ENCODE data around the gene SRSF8.

The SRSF8 gene

DNA sequence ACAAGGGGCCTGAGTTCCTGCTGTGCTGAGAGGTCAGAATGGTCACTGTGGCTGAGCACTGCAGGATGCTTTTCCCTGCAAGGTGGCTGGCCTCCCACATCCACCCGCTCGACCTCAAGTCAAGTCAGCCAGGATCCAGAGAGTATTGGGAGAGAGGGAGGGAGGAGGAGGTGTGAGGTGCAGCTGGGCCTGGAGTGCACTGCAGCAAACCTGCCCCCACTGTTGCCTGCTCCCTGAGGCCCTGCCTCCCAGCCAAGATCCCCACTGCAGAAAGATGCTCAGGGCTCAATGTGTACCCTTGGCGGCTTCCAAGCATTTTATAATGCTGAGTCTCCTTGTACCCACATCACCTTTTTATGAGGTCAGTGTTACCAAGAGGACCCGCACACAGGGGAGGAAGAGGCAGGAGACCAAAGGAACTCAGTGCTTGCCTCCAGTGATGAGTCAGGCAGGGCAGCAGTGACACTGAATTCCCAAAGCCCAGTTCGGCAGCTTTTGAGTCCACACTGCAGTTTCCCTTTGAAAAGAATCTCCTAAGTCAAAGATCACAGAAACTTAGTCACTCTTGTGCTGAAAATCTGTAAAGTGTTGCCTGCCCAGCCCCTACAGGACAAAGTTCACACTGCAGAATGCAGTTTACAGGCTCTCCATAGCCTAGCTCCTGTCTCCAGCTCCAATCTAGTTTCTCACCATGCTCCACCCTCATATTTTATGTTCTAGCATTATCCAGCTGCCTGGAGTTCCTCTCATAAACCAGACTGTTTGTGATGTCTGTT lies 26.0 kb downstream of the SRSF8 start:
- no peak overlapping the region for H3K4me3 ChIP-seq (ENCODE audit: low read depth, low read length)
- DNase-seq (ENCODE audit: low read depth): peak; percentile 32

DNA sequence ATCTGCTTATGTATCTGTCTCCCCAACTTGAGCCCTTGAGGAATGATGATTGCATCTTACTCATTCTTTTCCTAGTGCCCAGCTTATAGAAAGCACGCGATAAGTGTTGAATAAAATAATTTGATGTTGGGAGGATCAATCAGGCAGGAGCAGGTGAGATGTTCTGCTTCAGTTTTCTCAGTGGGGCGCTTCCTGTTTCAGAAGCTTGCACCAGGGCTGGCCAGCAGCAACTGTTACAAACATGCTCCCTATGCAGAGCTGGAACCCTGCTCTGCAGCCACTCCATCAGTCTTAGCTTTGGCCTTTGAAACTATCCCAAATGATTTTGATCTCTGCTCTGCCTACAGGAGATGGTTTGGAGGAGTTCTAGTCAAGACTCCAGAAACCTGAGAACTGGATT lies 26.8 kb downstream of the SRSF8 start:
- TF ChIP-seq, protein P1, sequence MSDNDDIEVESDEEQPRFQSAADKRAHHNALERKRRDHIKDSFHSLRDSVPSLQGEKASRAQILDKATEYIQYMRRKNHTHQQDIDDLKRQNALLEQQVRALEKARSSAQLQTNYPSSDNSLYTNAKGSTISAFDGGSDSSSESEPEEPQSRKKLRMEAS (IDR thresholded peaks at IDR 0.05; ENCODE audit: low read depth, low read length): no peak
- TF ChIP-seq, protein P2, sequence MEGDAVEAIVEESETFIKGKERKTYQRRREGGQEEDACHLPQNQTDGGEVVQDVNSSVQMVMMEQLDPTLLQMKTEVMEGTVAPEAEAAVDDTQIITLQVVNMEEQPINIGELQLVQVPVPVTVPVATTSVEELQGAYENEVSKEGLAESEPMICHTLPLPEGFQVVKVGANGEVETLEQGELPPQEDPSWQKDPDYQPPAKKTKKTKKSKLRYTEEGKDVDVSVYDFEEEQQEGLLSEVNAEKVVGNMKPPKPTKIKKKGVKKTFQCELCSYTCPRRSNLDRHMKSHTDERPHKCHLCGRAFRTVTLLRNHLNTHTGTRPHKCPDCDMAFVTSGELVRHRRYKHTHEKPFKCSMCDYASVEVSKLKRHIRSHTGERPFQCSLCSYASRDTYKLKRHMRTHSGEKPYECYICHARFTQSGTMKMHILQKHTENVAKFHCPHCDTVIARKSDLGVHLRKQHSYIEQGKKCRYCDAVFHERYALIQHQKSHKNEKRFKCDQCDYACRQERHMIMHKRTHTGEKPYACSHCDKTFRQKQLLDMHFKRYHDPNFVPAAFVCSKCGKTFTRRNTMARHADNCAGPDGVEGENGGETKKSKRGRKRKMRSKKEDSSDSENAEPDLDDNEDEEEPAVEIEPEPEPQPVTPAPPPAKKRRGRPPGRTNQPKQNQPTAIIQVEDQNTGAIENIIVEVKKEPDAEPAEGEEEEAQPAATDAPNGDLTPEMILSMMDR (IDR thresholded peaks at IDR 0.05; ENCODE audit: low read depth, low read length): no peak
- TF ChIP-seq MYC (IDR thresholded peaks at IDR 0.05; ENCODE audit: low read depth, low read length): no peak
- H3K4me3 ChIP-seq (ENCODE audit: low read depth, low read length): no peak overlapping the region
- DNase-seq (ENCODE audit: low read depth): no peak

More for the DNA sequence above, 26.0 kb downstream of the SRSF8 start:
- TF ChIP-seq, protein P2 (IDR thresholded peaks at IDR 0.05; ENCODE audit: low read depth, low read length): peak; percentile 62
- no peak for TF ChIP-seq POLR2A (IDR thresholded peaks at IDR 0.05; ENCODE audit: extremely low read depth, insufficient read length)

DNA sequence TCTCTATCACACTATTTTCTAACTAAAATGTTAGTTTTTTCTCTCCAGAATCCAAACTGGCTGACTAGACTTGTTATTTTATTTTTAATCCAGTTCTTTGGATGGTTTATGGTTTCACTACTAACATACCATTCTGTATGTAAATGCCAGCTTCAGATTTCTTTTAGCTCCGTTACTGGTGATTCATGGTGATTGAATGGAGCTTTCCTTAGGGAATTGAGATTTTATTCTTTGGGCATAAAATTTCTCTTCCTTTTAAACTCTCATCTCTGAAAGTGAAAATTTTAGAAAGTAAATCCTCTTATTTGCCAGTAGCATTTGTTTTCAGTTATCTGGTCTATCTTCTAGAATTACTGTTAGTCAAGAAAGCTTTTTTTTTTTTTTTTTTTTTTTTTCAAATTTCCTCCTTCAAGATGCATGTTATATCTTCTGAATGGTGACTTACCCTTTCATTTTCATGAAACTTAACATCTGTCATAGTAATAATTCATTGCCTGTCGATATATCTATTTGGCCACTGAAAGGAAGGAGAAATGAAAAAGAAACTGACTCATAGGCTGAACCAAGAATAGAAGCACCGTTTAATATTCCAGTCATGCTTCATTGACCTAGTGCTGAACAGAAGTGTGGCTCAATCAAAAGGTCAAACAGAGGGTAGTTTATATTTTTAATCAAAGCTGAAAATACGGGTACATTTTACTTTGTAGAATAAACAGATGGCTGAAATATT lies 29.3 kb downstream of the SRSF8 start:
- H3K4me3 ChIP-seq (ENCODE audit: low read depth, low read length): no peak overlapping the region
- peak; percentile 38 for DNase-seq (ENCODE audit: low read depth)
- TF ChIP-seq, protein P1 (IDR thresholded peaks at IDR 0.05; ENCODE audit: low read depth, low read length): no peak
- no peak for TF ChIP-seq MYC (IDR thresholded peaks at IDR 0.05; ENCODE audit: low read depth, low read length)
- TF ChIP-seq, protein P2 (IDR thresholded peaks at IDR 0.05; ENCODE audit: low read depth, low read length): no peak
- no peak for TF ChIP-seq POLR2A (IDR thresholded peaks at IDR 0.05; ENCODE audit: extremely low read depth, insufficient read length)

DNA sequence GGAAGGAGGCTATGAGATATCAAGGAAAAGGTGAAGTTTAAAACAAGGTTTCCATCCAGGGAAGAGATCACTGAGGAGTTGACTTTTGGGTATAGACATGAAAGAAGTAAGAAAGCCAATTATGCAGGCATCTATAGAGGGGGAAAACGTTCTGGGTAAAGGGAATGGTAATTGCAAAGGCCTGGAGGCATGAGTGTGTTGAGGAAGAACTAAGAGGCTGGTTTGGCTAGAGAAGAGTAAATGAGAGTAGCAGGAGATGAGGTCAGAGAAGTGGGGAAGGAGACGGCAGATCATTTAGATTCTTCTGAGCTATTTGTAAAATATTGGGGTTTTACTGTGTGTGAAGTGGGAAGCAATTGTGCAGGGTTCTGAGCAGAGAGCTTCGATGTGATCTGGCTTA lies 30.5 kb downstream of the SRSF8 start:
- TF ChIP-seq MYC (IDR thresholded peaks at IDR 0.05; ENCODE audit: low read depth, low read length) (no peak), POLR2A (IDR thresholded peaks at IDR 0.05; ENCODE audit: extremely low read depth, insufficient read length) (no peak)
- TF ChIP-seq, protein P2 (IDR thresholded peaks at IDR 0.05; ENCODE audit: low read depth, low read length): no peak
- TF ChIP-seq, protein P1 (IDR thresholded peaks at IDR 0.05; ENCODE audit: low read depth, low read length): no peak
- H3K4me3 ChIP-seq (ENCODE audit: low read depth, low read length): no peak overlapping the region
- no peak for DNase-seq (ENCODE audit: low read depth)

DNA sequence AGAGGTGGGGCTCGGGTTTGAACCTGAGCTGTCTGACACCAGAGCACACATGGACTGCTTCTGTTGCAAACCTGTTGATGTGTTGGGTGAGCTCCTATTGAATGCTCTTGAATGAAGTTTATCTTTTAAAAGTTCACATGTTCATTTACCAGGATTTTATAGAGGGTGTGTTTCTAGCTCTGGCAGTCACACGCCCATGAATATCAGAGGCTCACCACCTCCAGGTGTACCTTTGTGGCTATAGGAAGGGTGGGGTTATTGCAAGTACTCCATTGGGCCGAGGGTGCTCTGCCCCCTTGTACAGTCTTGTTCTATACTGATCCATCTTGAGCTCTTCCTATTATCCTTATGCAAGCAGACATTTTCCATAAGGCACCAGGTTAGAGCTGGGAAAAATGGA lies 32.1 kb downstream of the SRSF8 start:
- no peak for TF ChIP-seq POLR2A (IDR thresholded peaks at IDR 0.05; ENCODE audit: extremely low read depth, insufficient read length)
- TF ChIP-seq, protein P1 (IDR thresholded peaks at IDR 0.05; ENCODE audit: low read depth, low read length): no peak
- TF ChIP-seq MYC (IDR thresholded peaks at IDR 0.05; ENCODE audit: low read depth, low read length): no peak
- TF ChIP-seq, protein P2 (IDR thresholded peaks at IDR 0.05; ENCODE audit: low read depth, low read length): no peak
- DNase-seq (ENCODE audit: low read depth): no peak
- H3K4me3 ChIP-seq (ENCODE audit: low read depth, low read length): no peak overlapping the region
